NCI-H1417 treated with DMSO at 0.1 percent for 48 hours (cell line): ENCODE measurements around the gene ZNF514.
"Not testable (repeated sequence)": the region's sequence is repeated elsewhere in the genome, so short reads cannot be mapped to it uniquely, and the experiment has no call there.

Experiments
- DNase-seq: peaks from one replicate; lab custom pipeline; 2025; lab: John Stamatoyannopoulos, UW

The ZNF514 gene

GRCh38 chr2:95122197-95122551 is 37.5 kb downstream of the ZNF514 start:
- DNase-seq: no peak

- DNase-seq: no peak
Observed at GRCh38 chr2:95121407-95122196, 38.0 kb downstream of the ZNF514 start, which contains the start of gene MRPS5. MRPS5 (minus strand) TSS chr2:95121808; CDS start chr2:95121791, 17 bp downstream.

GRCh38 chr2:95121093-95121406 is 38.6 kb downstream of the ZNF514 start:
- DNase-seq: no peak

GRCh38 chr2:95115418-95115817 is 44.2 kb downstream of the ZNF514 start:
- no peak for DNase-seq

GRCh38 chr2:95113464-95113863 is 46.2 kb downstream of the ZNF514 start:
- DNase-seq: no peak

- DNase-seq: no peak
Observed at GRCh38 chr2:95110395-95110794, 49.3 kb downstream of the ZNF514 start.

- no peak for DNase-seq
Observed at GRCh38 chr2:95109260-95109659, 50.4 kb downstream of the ZNF514 start.

GRCh38 chr2:95106081-95106480 is 53.6 kb downstream of the ZNF514 start:
- DNase-seq: no peak

- DNase-seq: no peak
Observed at GRCh38 chr2:95104606-95105005, 55.0 kb downstream of the ZNF514 start.

- DNase-seq: no peak
Observed at GRCh38 chr2:95099910-95100309, 59.7 kb downstream of the ZNF514 start.

GRCh38 chr2:95098273-95098672 is 61.4 kb downstream of the ZNF514 start:
- DNase-seq: not testable (repeated sequence)
